Left lung (tissue), 10 donors: Measurements from ENCODE around the gene NYNRIN. TPM values are rescaled to one million over a fixed set of nuclear protein-coding genes. Genes with fewer than 3 reads are reported as not detected.

Experiments
- ATAC-seq: fragments of 200-7000 bp; cut with Tn5 transposase; one replicate; pipeline ENCODE4 v1.9.1; 2020; ENCODE audit warnings: moderate library complexity
- DNase-seq, 4 donors: peaks; one replicate each; pipeline ENCODE4 v3.0.0-alpha.2; 2013 to 2020
- H3K27ac ChIP-seq, 2 donors: fragments of 200-600 bp; sonication (generic) in 1 of 2; one replicate each; pipeline versions ENCODE4 v1.5.0 to v1.8.0; 2020 to 2021
- H3K27me3 ChIP-seq, 2 donors: fragments of 200-600 bp; sonication (generic) in 1 of 2; one replicate each; pipeline versions ENCODE4 v1.5.0 to v1.8.0; 2020 to 2021
- H3K36me3 ChIP-seq, 2 donors: fragments of 200-600 bp; sonication (generic) in 1 of 2; one replicate each; pipeline versions ENCODE4 v1.5.0 to v1.8.0; 2020 to 2021
- H3K4me1 ChIP-seq, 2 donors: fragments of 200-600 bp; one replicate each; pipeline ENCODE4 v1.8.0; 2021
- H3K4me3 ChIP-seq, 2 donors: fragments of 200-600 bp; sonication (generic) in 1 of 2; one replicate each; pipeline versions ENCODE4 v1.5.0 to v1.8.0; 2020 to 2021; ENCODE audit warnings: mild to moderate bottlenecking in 1 of 2
- H3K9me3 ChIP-seq, 2 donors: fragments of 200-600 bp; sonication (generic) in 1 of 2; one replicate each; pipeline versions ENCODE4 v1.5.0 to v1.8.0; 2020 to 2021
- CTCF ChIP-seq, 2 donors: fragments of 200-600 bp; sonication (generic) in 1 of 2; IDR thresholded peaks; one replicate each; pipeline versions ENCODE4 v1.5.0 to v1.8.0; 2021; ENCODE audit warnings: antibody characterized with exemption in 2 of 2
- intact Hi-C, 2 donors: fragments of 100-400 bp; cut with DNase I; formaldehyde crosslinking; loops; one replicate each; pipeline versions ENCODE4 v1.11.2 to v1.14.2; 2022
- polyA plus RNA-seq, 6 donors: library from polyadenylated mRNA; unstranded; fragments of 120-200 nt; gene quantifications; one replicate each; pipeline ENCODE4 v1.2.1, GENCODE V29; 2013; ENCODE audit not compliant: insufficient read length in 6 of 6
- total RNA-seq, 2 donors: library from RNA; stranded (reverse); fragmentation: NEBNext Ultra II Directional; extraction: Animal tissue kit (Norgen Biotek cat#: 25700); gene quantifications; one replicate each; pipeline ENCODE4 v1.2.1, GENCODE V29; 2021
- donor health status: DM: no; HTN: yes; CAD: no.
- donor health status: DM: no; HTN: no; CAD: no.

NYNRIN gene
- total and polyA plus RNA-seq, 8 donors, result 16.2 to 120 (median 91.9) TPM

GRCh38 chr14:24437020-24437735, 38.4 kb downstream of the NYNRIN start:
- DNase-seq (no peak), ATAC-seq (no peak)
- H3K4me1 ChIP-seq, result peaks cover 17 to 67% of the 10 kb centered on the region in 2 donors
- H3K27ac ChIP-seq, result peak overlapping the region; percentile 46 to 69
- H3K36me3 ChIP-seq, result peaks cover 0 to 83% of the 10 kb centered on the region in 2 donors
- no peaks in the 10 kb centered on the region for H3K27me3 ChIP-seq
- TF ChIP-seq CTCF (IDR thresholded peaks at IDR 0.05), result peak in 1 of 2 donors; percentile 14
- H3K4me3 ChIP-seq, result no peak overlapping the region
- intact Hi-C loops, result loop anchor here in 1 of 2 donors (10.0 kb wide), 1 partner anchor 102 kb away; the partner anchor contains the start of genes ADCY4 and RIPK3
- H3K9me3 ChIP-seq, result no peaks in the 10 kb centered on the region

- Histone ChIP-seq H3K4me3 (no peak overlapping the region), H3K4me1 (peaks cover 17 to 62% of the 10 kb centered on the region in 2 donors), H3K36me3 (peaks cover 0 to 78% of the 10 kb centered on the region in 2 donors), H3K9me3 (no peaks in the 10 kb centered on the region), H3K27me3 (no peaks in the 10 kb centered on the region), H3K27ac (peak overlapping the region in 1 of 2 donors; percentile 69)
- DNase-seq (no peak), ATAC-seq (no peak)
- TF ChIP-seq CTCF (IDR thresholded peaks at IDR 0.05), result no peak
- intact Hi-C loops, result loop anchor here in 1 of 2 donors (10.0 kb wide), 1 partner anchor 103 kb away; the partner anchor contains the start of genes ADCY4 and RIPK3
Measured at GRCh38 chr14:24437736-24438067, 38.9 kb downstream of the NYNRIN start.

- TF ChIP-seq CTCF (IDR thresholded peaks at IDR 0.05), result no peak
- Histone ChIP-seq H3K27me3 (no peaks in the 10 kb centered on the region), H3K4me1 (peaks cover 20 to 59% of the 10 kb centered on the region in 2 donors), H3K36me3 (peaks cover 0 to 70% of the 10 kb centered on the region in 2 donors), H3K9me3 (no peaks in the 10 kb centered on the region), H3K27ac (peak overlapping the region in 1 of 2 donors; percentile 69), H3K4me3 (no peak overlapping the region)
- intact Hi-C loops, result loop anchor here in 1 of 2 donors (10.0 kb wide), 1 partner anchor 104 kb away; the partner anchor contains the start of genes ADCY4 and RIPK3
- no peak for DNase-seq
- no peak for ATAC-seq
Measured at GRCh38 chr14:24438223-24439097, 39.7 kb downstream of the NYNRIN start.

- intact Hi-C loops, result loop anchor here in 1 of 2 donors (10.0 kb wide), 1 partner anchor 104 kb away; the partner anchor contains the start of genes ADCY4 and RIPK3
- Histone ChIP-seq H3K4me3 (no peak overlapping the region), H3K27me3 (no peaks in the 10 kb centered on the region), H3K36me3 (peaks cover 0 to 62% of the 10 kb centered on the region in 2 donors), H3K9me3 (no peaks in the 10 kb centered on the region), H3K4me1 (peaks cover 21 to 61% of the 10 kb centered on the region in 2 donors), H3K27ac (no peak overlapping the region)
- TF ChIP-seq CTCF (IDR thresholded peaks at IDR 0.05), result no peak
- DNase-seq (no peak), ATAC-seq (no peak)
Measured at GRCh38 chr14:24439257-24439656, 40.5 kb downstream of the NYNRIN start.
